Measurements from ENCODE around the gene DOC2A.

Gene DOC2A

GRCh38 chr16:29989111-29989858 lies 21.5 kb downstream of the DOC2A start:
- DNase-seq (ENCODE audit: low read depth, low spot score) = no peak

- DNase-seq (ENCODE audit: low read depth, low spot score) = no peak
Observed at GRCh38 chr16:29988346-29989075, 22.3 kb downstream of the DOC2A start.

DNA sequence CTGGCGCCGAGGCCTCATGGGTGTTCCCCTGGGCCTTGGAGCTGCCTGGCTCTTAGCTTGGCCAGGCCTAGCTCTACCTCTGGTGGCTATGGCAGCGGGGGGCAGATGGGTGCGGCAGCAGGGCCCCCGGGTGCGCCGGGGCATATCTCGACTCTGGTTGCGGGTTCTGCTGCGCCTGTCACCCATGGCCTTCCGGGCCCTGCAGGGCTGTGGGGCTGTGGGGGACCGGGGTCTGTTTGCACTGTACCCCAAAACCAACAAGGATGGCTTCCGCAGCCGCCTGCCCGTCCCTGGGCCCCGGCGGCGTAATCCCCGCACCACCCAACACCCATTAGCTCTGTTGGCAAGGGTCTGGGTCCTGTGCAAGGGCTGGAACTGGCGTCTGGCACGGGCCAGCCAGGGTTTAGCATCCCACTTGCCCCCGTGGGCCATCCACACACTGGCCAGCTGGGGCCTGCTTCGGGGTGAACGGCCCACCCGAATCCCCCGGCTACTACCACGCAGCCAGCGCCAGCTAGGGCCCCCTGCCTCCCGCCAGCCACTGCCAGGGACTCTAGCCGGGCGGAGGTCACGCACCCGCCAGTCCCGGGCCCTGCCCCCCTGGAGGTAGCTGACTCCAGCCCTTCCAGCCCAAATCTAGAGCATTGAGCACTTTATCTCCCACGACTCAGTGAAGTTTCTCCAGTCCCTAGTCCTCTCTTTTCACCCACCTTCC lies 23.3 kb downstream of the DOC2A start:
- no peak for DNase-seq (ENCODE audit: low read depth, low spot score)

DNA sequence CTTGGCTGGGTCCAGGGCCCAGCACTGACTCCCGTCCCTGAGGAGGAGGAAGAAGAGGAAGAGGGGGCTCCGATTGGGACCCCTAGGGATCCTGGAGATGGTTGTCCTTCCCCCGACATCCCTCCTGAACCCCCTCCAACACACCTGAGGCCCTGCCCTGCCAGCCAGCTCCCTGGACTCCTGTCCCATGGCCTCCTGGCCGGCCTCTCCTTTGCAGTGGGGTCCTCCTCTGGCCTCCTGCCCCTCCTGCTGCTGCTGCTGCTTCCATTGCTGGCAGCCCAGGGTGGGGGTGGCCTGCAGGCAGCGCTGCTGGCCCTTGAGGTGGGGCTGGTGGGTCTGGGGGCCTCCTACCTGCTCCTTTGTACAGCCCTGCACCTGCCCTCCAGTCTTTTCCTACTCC lies 23.9 kb downstream of the DOC2A start:
- DNase-seq (ENCODE audit: low read depth, low spot score) = no peak

- no peak for DNase-seq (ENCODE audit: low read depth, low spot score)
Observed at GRCh38 chr16:29986231-29986630, 24.6 kb downstream of the DOC2A start.

DNA sequence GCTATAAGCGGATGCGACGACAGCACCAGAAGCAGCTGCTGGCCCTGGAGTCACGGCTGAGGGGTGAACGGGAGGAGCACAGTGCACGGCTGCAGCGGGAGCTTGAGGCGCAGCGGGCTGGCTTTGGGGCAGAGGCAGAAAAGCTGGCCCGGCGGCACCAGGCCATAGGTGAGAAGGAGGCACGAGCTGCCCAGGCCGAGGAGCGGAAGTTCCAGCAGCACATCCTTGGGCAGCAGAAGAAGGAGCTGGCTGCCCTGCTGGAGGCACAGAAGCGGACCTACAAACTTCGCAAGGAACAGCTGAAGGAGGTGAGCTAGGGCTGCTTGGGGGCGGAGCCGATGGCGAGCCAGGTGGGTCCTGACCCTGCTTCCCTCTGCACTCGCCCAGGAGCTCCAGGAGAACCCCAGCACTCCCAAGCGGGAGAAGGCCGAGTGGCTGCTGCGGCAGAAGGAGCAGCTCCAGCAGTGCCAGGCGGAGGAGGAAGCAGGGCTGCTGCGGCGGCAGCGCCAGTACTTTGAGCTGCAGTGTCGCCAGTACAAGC lies 25.5 kb downstream of the DOC2A start:
- no peak for DNase-seq (ENCODE audit: low read depth, low spot score)

DNA sequence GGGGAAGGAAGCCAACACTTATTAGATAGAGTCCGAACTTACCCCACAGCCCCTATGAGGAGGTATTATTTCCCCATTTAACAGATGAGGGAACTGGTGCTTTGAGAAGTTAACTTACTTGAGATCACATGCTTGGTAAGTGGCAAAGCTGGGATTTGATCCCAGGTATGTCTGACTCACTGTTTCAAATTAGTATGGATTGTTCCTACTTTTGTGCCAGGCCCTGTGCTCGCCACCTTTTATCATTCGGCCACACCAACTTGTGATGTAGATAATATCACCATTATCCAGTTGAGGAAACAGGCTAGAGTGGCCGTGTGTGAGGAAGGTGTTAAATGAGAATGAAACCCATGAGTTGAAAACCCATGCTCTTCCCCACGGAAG lies 26.1 kb downstream of the DOC2A start:
- no peak for DNase-seq (ENCODE audit: low read depth, low spot score)

DNA sequence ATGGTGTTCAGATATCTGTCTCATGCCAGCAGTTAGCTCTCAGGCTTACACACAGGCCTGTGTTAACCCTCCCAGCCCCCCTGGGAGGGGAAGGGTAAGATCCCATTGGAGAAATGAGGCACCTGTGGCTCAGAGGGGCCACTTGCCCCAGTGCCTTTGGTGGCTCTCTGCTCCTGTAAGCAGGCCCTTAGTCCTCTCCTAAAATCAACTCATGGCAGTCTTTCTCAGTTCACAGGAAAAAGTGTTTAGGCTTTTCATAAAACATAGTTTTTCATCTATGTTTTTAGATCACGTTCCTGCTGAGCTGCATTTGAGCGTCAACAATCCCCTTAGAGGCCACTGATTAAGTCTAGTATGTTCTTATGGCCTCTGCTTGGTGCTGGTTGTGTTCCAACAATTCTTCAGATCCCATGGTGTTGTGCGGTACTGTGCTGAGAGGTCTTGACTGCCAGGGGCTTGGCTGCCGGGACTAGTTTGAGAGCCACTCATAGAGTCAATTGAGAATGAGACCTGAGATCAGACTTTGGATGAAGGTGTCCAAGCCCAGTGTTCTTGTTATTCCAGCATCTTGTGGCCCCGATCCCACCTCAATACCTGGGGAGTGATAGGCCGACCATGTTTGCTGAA lies 26.6 kb downstream of the DOC2A start:
- DNase-seq (ENCODE audit: low read depth, low spot score) = no peak

DNA sequence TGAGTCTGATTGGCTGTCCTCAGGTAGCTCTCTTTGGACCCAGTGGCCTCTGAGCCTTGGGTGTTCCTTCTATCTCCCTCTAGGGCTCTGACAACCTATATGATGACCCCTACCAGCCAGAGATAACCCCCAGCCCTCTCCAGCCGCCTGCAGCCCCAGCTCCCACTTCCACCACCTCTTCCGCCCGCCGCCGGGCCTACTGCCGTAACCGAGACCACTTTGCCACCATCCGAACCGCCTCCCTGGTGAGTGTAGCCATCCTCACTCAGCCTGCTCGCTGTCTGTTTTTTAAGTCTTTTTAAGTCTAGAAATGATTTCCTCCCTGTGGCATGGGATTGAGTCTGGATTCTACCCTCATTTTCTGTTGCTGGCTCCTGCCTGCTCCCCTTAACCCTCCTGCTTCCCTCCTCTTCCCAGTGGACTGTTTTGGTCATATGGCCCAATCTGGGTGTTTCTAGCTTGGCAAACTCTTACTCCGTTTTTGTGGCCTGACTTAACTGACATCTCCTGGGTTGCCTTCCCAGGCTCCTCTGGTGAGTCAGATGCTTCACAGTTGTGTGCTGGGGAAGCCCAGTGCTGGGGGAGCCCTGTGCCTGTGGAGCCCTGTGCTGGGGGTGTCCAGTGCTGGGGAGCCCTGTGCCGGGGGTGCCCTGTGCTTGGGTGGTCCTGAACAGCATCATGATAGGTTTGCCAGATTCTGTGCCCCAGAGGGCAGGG lies 27.2 kb downstream of the DOC2A start:
- no peak for DNase-seq (ENCODE audit: low read depth, low spot score)

- DNase-seq (ENCODE audit: low read depth, low spot score) = no peak
Observed at GRCh38 chr16:29982560-29983419, 28.0 kb downstream of the DOC2A start.

GRCh38 chr16:29978564-29979270 lies 32.1 kb downstream of the DOC2A start:
- no peak for DNase-seq (ENCODE audit: low read depth, low spot score)

DNA sequence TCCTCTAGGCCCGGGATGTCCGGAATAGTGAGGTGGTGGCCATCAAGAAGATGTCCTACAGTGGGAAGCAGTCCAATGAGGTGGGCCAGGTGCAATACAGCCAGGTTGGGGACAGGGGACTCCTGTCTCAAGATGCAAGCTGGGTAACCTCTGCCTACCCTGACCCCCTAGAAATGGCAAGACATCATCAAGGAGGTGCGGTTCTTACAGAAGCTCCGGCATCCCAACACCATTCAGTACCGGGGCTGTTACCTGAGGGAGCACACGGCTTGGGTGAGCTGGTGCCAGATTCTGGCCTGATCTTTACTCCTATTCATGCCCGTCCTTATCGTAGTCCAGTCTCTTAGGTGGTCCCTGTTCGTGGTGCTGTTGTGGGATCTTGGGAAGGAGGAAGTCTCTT lies 32.7 kb downstream of the DOC2A start:
- no peak for DNase-seq (ENCODE audit: low read depth, low spot score)

GRCh38 chr16:29977063-29977825 lies 33.6 kb downstream of the DOC2A start:
- no peak for DNase-seq (ENCODE audit: low read depth, low spot score)

- DNase-seq (ENCODE audit: low read depth, low spot score) = no peak
Observed at GRCh38 chr16:29975811-29976511, 34.9 kb downstream of the DOC2A start.

- no peak for DNase-seq (ENCODE audit: low read depth, low spot score)
Observed at GRCh38 chr16:29975134-29975538, 35.7 kb downstream of the DOC2A start.

- no peak for DNase-seq (ENCODE audit: low read depth, low spot score)
Observed at GRCh38 chr16:29974291-29975133, 36.3 kb downstream of the DOC2A start.

Measured in brain pericyte (primary cell).